GM12875 (cell line): Measurements from ENCODE around the gene RNF167.

Source experiments
- H3K4me3 ChIP-seq: one replicate; pipeline ENCODE4 v1.5.1; 2011; ENCODE audit warnings: low read depth, low read length, control low read depth
- TF ChIP-seq, protein P1 (sequence below): IDR thresholded peaks from 2 replicates; pipeline ENCODE4 v1.5.1; 2011; ENCODE audit warnings: low read depth, mild to moderate bottlenecking, control low read depth, inconsistent platforms, low read length, moderate library complexity, borderline replicate concordance; ENCODE audit not compliant: insufficient read depth

The RNF167 gene

DNA sequence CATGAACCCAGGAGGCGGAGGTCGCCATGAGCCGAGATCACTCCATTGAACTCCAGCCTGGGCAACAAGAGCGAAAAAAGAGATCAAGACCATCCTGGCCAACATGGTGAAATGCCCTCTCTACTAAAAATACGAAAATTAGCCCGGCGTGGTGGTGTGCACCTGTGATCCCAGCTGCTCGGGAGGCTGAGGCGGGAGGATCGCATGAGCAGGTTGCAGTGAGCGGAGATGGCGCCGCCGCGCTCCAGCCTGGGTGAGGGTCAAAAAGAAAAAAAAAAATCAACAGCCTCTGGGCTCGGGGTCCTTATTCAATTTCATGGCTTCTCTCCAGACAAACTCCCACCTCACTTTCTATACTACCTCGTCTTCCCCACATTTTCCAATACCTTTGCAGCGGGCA lies 11.2 kb upstream of the RNF167 start:
- no peak overlapping the region for H3K4me3 ChIP-seq
- TF ChIP-seq, protein P1, sequence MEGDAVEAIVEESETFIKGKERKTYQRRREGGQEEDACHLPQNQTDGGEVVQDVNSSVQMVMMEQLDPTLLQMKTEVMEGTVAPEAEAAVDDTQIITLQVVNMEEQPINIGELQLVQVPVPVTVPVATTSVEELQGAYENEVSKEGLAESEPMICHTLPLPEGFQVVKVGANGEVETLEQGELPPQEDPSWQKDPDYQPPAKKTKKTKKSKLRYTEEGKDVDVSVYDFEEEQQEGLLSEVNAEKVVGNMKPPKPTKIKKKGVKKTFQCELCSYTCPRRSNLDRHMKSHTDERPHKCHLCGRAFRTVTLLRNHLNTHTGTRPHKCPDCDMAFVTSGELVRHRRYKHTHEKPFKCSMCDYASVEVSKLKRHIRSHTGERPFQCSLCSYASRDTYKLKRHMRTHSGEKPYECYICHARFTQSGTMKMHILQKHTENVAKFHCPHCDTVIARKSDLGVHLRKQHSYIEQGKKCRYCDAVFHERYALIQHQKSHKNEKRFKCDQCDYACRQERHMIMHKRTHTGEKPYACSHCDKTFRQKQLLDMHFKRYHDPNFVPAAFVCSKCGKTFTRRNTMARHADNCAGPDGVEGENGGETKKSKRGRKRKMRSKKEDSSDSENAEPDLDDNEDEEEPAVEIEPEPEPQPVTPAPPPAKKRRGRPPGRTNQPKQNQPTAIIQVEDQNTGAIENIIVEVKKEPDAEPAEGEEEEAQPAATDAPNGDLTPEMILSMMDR = no peak

DNA sequence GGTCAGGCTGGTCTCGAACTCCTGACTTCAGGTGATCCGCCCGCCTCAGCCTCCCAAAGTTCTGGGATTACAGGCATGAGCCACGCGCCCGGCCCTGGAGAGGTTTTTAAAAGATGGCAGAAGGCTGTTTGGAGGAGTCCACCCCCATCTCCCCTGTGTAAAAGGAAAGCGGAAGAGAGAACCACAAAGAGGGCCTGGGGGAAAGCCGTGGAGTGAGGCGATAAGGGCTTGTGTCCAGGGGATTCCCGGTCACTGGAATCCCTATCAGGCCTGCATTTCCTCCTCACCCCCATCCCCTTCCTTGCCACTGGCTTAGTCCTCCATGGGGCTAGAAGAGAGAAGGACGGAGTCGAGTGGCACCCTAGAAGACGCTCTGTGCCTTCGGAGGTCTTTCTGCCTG lies 8.1 kb upstream of the RNF167 start, which contains the start of gene GP1BA:
GP1BA (plus strand) TSS at position 315 of the 400 bp plus-strand sequence. CDS start 328 bp downstream, outside the sequence.
- TF ChIP-seq, protein P1 = no peak

DNA sequence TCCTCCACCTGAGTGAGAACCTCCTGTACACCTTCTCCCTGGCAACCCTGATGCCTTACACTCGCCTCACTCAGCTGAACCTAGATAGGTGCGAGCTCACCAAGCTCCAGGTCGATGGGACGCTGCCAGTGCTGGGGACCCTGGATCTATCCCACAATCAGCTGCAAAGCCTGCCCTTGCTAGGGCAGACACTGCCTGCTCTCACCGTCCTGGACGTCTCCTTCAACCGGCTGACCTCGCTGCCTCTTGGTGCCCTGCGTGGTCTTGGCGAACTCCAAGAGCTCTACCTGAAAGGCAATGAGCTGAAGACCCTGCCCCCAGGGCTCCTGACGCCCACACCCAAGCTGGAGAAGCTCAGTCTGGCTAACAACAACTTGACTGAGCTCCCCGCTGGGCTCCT lies 7.3 kb upstream of the RNF167 start:
- TF ChIP-seq, protein P1 = no peak
- H3K4me3 ChIP-seq = no peak overlapping the region

More for the DNA sequence above, 8.1 kb upstream of the RNF167 start, which contains the start of gene GP1BA:
- no peak within 1 kb of the TSS for H3K4me3 ChIP-seq

DNA sequence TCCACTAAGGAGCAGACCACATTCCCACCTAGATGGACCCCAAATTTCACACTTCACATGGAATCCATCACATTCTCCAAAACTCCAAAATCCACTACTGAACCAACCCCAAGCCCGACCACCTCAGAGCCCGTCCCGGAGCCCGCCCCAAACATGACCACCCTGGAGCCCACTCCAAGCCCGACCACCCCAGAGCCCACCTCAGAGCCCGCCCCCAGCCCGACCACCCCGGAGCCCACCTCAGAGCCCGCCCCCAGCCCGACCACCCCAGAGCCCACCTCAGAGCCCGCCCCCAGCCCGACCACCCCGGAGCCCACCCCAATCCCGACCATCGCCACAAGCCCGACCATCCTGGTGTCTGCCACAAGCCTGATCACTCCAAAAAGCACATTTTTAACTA lies 6.4 kb upstream of the RNF167 start:
- TF ChIP-seq, protein P1 = no peak
- H3K4me3 ChIP-seq = no peak overlapping the region

DNA sequence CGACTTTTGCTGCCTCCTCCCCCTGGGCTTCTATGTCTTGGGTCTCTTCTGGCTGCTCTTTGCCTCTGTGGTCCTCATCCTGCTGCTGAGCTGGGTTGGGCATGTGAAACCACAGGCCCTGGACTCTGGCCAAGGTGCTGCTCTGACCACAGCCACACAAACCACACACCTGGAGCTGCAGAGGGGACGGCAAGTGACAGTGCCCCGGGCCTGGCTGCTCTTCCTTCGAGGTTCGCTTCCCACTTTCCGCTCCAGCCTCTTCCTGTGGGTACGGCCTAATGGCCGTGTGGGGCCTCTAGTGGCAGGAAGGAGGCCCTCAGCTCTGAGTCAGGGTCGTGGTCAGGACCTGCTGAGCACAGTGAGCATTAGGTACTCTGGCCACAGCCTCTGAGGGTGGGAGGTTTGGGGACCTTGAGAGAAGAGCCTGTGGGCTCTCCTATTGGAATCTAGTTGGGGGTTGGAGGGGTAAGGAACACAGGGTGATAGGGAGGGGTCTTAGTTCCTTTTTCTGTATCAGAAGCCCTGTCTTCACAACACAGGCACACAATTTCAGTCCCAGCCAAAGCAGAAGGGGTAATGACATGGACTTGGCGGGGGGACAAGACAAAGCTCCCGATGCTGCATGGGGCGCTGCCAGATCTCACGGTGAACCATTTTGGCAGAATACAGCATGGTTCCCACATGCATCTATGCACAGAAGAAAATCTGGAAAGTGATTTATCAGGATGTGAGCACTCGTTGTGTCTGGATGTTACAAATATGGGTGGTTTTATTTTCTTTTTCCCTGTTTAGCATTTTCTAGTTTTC lies 5.7 kb upstream of the RNF167 start:
- TF ChIP-seq, protein P1 = no peak
- H3K4me3 ChIP-seq = no peak overlapping the region

DNA sequence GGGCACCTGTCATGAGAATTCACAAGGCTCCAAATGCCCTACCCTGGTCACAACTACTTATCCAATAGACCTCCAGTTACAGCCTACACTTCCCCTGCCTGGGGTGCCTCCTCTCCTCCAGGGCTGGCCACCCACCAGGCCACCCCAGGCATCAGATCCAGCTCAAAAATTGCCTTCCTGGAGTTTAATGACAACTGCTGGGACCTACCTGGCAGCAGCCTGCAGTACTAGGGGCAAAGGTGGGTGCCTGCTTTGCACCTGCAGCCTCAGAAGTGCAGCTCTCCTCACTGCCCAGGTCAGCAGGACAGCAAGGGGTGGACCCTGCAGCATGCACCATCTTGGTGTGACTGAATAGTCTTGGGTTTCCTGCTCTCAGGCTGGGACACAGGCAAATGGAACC lies 4.4 kb upstream of the RNF167 start:
- TF ChIP-seq, protein P1 = no peak
- H3K4me3 ChIP-seq = no peak overlapping the region

DNA sequence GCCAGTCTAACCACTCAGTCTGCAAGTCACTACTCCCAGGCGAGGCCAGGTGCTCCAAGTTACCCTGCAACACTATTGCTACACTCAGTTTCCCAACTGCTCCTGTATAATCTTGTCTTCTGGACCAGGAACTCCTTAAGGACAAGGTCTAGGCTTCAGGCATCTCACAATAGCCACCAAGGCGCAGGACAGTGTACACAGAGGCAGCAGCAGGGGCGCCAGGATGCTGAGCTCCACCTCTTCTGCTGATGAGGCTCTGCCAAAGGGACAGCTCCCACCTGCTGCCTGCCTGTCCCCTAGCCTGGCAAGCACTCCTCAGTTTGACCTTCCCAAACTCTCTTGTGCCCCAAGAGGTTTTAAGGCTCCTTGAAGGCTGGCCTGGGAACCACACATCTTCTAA lies 3.6 kb upstream of the RNF167 start:
- H3K4me3 ChIP-seq = no peak overlapping the region
- TF ChIP-seq, protein P1 = no peak
